Thyroid gland (tissue), 4 donors: ENCODE data around the gene ADH4.
"Not testable (repeated sequence)": the region's sequence is repeated elsewhere in the genome, so short reads cannot be mapped to it uniquely, and the experiment has no call there.

ENCODE experiments used
- POLR2A ChIP-seq, 2 donors: fragments of 450-650 bp; IDR thresholded peaks; one replicate each; pipeline ENCODE4 v1.6.1; 2017; ENCODE audit warnings: antibody characterized with exemption in 2 of 2, mild to moderate bottlenecking in 2 of 2, moderate library complexity in 1 of 2
- TF ChIP-seq, protein P1 (sequence below), 6 experiments: fragments of 200-600 bp in 3 of 6; fragments of 450-650 bp in 3 of 6; sonication (generic) in 3 of 6; IDR thresholded peaks; one replicate each; pipeline ENCODE4 v1.5.1; 2016 to 2019; ENCODE audit warnings: antibody characterized with exemption in 6 of 6, mild to moderate bottlenecking in 2 of 6, inconsistent platforms in 1 of 6, moderate library complexity in 1 of 6

DNA sequence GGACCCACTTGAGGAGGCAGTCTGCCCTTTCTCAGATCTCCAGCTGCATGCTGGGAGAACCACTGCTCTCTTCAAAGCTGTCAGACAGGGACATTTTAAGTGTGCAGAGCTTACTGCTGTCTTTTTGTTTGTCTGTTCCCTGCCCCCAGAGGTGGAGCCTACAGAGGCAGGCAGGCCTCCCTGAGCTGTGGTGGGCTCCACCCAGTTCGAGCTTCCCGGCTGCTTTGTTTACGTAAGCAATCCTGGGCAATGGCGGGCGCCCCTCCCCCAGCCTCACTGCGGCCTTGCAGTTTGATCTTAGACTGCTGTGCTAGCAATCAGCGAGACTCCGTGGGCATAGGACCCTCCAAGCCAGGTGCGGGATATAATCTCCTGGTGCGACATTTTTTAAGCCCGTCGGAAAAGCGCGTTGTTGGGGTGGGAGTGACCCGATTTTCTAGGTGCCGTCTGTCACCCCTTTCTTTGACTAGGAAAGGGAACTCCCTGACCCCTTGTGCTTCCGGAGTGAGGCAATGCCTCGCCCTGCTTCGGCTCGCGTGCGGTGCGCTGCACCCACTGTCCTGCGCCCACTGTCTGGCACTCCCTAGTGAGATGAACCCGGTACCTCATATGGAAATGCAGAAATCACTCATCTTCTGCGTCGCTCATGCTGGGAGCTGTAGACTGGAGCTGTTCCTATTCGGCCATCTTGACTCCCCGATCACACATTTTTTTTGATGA lies 26.8 kb downstream of the ADH4 start:
- TF ChIP-seq, protein P1, sequence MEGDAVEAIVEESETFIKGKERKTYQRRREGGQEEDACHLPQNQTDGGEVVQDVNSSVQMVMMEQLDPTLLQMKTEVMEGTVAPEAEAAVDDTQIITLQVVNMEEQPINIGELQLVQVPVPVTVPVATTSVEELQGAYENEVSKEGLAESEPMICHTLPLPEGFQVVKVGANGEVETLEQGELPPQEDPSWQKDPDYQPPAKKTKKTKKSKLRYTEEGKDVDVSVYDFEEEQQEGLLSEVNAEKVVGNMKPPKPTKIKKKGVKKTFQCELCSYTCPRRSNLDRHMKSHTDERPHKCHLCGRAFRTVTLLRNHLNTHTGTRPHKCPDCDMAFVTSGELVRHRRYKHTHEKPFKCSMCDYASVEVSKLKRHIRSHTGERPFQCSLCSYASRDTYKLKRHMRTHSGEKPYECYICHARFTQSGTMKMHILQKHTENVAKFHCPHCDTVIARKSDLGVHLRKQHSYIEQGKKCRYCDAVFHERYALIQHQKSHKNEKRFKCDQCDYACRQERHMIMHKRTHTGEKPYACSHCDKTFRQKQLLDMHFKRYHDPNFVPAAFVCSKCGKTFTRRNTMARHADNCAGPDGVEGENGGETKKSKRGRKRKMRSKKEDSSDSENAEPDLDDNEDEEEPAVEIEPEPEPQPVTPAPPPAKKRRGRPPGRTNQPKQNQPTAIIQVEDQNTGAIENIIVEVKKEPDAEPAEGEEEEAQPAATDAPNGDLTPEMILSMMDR (IDR thresholded peaks at IDR 0.05) = not testable (repeated sequence)
- TF ChIP-seq POLR2A (IDR thresholded peaks at IDR 0.05) = not testable (repeated sequence)
